Measurements from ENCODE around the gene CEP57.
A peak's percentile ranks its signal among the peaks of the same experiment; 100 is the strongest.

CEP57 gene

GRCh38 chr11:95790123-95790932 lies at the start of gene CEP57:
Gene CEP57, plus strand, starts transcription at chr11:95790498. Its CDS starts 201 bp downstream, at chr11:95790699.
- ATAC-seq, result peak; percentile 89
- H3K36me3 Mint-ChIP-seq, result peaks cover 23% of the 10 kb centered on the region
- no peaks in the 10 kb centered on the region for H3K27me3 Mint-ChIP-seq

GRCh38 chr11:95750101-95750500 lies 40.2 kb upstream of the CEP57 start:
- Mint-ChIP-seq H3K36me3 (no peaks in the 10 kb centered on the region), H3K27ac (no peak overlapping the region), H3K9me3 (no peaks in the 10 kb centered on the region), H3K27me3 (no peaks in the 10 kb centered on the region), H3K4me1 (peaks cover 21% of the 10 kb centered on the region), H3K4me3 (no peak overlapping the region)
- ATAC-seq, result no peak

More at GRCh38 chr11:95790123-95790932, at the start of gene CEP57:
- H3K4me3 Mint-ChIP-seq, result peak within 1 kb of the TSS; percentile 90
- H3K4me1 Mint-ChIP-seq, result peaks cover 42% of the 10 kb centered on the region
- H3K9me3 Mint-ChIP-seq, result no peaks in the 10 kb centered on the region
- H3K27ac Mint-ChIP-seq, result peak within 1 kb of the TSS; percentile 97

- no peaks in the 10 kb centered on the region for H3K9me3 Mint-ChIP-seq
- no peaks in the 10 kb centered on the region for H3K36me3 Mint-ChIP-seq
- ATAC-seq, result no peak
- peaks cover 31% of the 10 kb centered on the region for H3K4me1 Mint-ChIP-seq
- peak overlapping the region; percentile 28 for H3K27ac Mint-ChIP-seq
- no peak overlapping the region for H3K4me3 Mint-ChIP-seq
- no peaks in the 10 kb centered on the region for H3K27me3 Mint-ChIP-seq
Observed at GRCh38 chr11:95751515-95751914, 38.8 kb upstream of the CEP57 start.

DNA sequence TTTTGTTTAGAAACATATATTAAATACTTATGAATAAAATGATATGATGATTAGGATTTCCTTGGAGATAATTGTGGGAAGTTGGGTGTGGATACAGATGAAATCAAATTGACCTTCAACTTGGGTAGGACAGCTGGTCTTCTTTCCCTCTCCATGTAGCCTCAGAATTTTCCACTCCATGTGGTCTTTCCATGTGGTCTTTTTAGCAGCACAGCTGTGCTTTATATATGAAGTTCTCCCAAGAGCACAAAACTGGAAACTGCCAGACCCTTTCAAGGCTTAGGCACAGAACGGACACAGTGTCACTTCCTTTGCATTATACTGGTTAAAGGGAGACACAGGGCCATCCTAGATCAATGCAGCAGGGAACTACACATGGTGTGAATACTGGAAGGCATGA lies 29.4 kb upstream of the CEP57 start:
- Mint-ChIP-seq H3K9me3 (peaks cover 3% of the 10 kb centered on the region), H3K4me3 (no peak overlapping the region), H3K27ac (peak overlapping the region; percentile 10), H3K4me1 (peaks cover 17% of the 10 kb centered on the region), H3K36me3 (no peaks in the 10 kb centered on the region), H3K27me3 (no peaks in the 10 kb centered on the region)
- ATAC-seq, result no peak

GRCh38 chr11:95762534-95762933 lies 27.8 kb upstream of the CEP57 start:
- no peaks in the 10 kb centered on the region for H3K36me3 Mint-ChIP-seq
- H3K27me3 Mint-ChIP-seq, result no peaks in the 10 kb centered on the region
- H3K4me1 Mint-ChIP-seq, result peaks cover 17% of the 10 kb centered on the region

DNA sequence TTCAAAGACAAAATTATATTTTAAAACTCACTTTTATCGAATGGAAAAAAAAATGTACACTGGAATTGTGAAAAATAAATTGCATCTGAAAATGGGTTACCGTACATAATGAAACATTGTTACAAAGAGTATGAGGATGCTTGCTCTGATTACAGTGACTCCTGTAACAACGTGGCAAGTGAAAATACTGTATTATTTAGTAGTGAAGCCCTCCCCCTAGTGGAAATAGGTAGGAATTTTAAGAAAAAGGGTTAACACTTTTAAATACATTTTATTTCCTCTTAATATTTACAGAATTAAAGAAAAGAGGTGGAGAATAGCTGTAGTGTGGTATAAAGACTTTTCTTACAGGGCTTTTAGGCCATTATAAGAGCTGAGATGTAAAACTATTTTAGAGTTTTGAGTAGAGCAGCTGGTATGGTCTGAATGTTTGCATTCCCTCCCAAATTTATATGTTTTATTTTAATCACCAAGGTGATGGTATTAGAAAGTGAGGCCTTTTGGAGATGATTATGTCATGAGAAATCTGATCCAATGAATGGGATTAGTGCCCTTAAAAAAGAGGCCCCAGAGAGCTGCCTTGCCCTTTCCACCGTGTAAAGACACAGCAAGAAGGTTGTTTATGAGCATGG lies 25.9 kb upstream of the CEP57 start:
- peak; percentile 79 for ATAC-seq
- H3K27me3 Mint-ChIP-seq, result no peaks in the 10 kb centered on the region
- H3K4me3 Mint-ChIP-seq, result no peak overlapping the region
- peaks cover 17% of the 10 kb centered on the region for H3K4me1 Mint-ChIP-seq
- no peaks in the 10 kb centered on the region for H3K9me3 Mint-ChIP-seq
- no peak overlapping the region for H3K27ac Mint-ChIP-seq
- peaks cover 7% of the 10 kb centered on the region for H3K36me3 Mint-ChIP-seq

More at GRCh38 chr11:95762534-95762933, 27.8 kb upstream of the CEP57 start:
- H3K9me3 Mint-ChIP-seq, result peaks cover 3% of the 10 kb centered on the region
- H3K4me3 Mint-ChIP-seq, result no peak overlapping the region
- peak overlapping the region; percentile 10 for H3K27ac Mint-ChIP-seq
- no peak for ATAC-seq

DNA sequence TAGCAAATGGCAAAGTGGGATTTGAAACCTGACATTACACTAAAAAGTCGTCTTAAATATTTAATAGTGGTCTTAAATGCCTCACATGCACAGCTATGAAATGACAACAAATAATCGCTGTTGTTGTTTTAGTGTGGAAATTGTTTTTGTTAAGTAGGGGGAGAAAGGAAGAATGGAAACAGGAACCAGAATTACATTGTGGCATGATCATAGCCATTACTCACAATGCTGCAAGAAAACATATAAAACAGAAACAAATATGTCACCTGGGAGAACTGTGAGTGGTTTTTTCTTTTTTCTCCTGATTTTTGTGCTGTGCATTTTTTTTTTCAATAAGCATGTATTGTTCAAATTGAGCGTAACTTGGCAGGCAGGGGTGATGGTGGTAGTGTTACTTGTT lies 23.6 kb upstream of the CEP57 start:
- peak overlapping the region; percentile 52 for H3K27ac Mint-ChIP-seq
- H3K27me3 Mint-ChIP-seq, result no peaks in the 10 kb centered on the region
- no peaks in the 10 kb centered on the region for H3K9me3 Mint-ChIP-seq
- no peak for ATAC-seq
- H3K36me3 Mint-ChIP-seq, result peaks cover 7% of the 10 kb centered on the region
- no peak overlapping the region for H3K4me3 Mint-ChIP-seq
- H3K4me1 Mint-ChIP-seq, result peaks cover 17% of the 10 kb centered on the region

DNA sequence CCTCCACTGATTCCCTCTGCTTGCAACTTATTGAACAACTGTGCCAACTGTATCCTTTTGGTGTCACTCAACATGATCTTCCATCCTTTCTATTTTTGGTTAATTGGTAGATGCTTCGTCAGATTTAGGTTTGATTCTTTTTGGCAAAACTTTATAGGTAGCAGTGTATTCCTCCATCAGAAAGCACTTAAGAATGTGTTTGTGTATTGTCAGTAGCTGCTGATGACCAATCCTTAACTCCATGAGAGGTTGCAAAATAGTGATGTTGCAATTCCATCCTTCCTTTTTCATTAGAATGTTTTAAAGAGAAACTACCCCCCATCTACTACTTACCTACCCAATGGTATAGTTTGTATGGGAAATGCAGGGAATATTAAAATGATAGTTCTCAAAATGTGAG lies 22.8 kb upstream of the CEP57 start:
- no peaks in the 10 kb centered on the region for H3K27me3 Mint-ChIP-seq
- no peak overlapping the region for H3K4me3 Mint-ChIP-seq
- H3K36me3 Mint-ChIP-seq, result peaks cover 7% of the 10 kb centered on the region
- H3K4me1 Mint-ChIP-seq, result peaks cover 17% of the 10 kb centered on the region
- no peak for ATAC-seq
- peak overlapping the region; percentile 52 for H3K27ac Mint-ChIP-seq
- no peaks in the 10 kb centered on the region for H3K9me3 Mint-ChIP-seq

DNA sequence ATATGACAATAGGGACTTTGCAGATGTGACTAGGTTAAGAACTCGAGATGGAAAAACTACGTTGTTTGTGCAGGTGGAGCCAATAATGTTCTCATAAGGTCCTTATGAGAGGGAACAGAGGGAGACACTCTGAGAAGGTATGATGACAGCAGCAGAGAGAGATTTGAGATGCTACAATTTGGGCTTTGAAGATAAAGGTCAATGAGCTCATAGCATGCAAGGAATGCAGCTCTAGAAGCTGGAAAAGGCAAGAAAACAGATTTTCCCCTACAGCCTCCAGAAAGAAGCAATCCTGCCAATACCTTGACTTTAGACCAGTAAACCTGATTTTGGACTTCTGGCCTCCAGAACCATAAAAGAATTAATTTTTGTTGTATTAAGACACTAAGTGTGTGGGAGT lies 21.8 kb upstream of the CEP57 start:
- no peak for ATAC-seq
- H3K4me1 Mint-ChIP-seq, result peaks cover 13% of the 10 kb centered on the region
- H3K9me3 Mint-ChIP-seq, result no peaks in the 10 kb centered on the region
- H3K27me3 Mint-ChIP-seq, result no peaks in the 10 kb centered on the region
- no peak overlapping the region for H3K4me3 Mint-ChIP-seq
- peaks cover 8% of the 10 kb centered on the region for H3K36me3 Mint-ChIP-seq
- H3K27ac Mint-ChIP-seq, result no peak overlapping the region

DNA sequence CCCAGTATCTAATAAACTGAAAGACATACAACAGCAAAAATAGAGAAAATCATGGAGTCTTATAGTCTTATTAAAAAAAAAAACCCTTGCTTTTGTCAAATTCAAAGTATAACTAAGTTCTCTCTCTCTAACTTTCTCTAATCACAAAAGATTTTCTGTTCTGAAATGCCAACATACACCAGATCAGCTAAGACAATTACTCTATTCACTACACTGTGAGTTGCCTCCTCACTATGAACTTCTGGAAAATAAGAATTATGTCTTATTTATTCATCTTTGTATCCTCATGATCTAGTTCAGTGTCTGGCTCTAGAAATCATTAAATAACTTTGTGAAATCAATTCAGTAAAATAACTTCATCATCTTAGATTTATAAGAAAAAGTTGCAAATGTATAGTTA lies 13.4 kb upstream of the CEP57 start:
- peaks cover 26% of the 10 kb centered on the region for H3K4me1 Mint-ChIP-seq
- no peaks in the 10 kb centered on the region for H3K27me3 Mint-ChIP-seq
- H3K27ac Mint-ChIP-seq, result no peak overlapping the region
- no peak overlapping the region for H3K4me3 Mint-ChIP-seq
- no peaks in the 10 kb centered on the region for H3K9me3 Mint-ChIP-seq
- no peak for ATAC-seq
- peaks cover 36% of the 10 kb centered on the region for H3K36me3 Mint-ChIP-seq

DNA sequence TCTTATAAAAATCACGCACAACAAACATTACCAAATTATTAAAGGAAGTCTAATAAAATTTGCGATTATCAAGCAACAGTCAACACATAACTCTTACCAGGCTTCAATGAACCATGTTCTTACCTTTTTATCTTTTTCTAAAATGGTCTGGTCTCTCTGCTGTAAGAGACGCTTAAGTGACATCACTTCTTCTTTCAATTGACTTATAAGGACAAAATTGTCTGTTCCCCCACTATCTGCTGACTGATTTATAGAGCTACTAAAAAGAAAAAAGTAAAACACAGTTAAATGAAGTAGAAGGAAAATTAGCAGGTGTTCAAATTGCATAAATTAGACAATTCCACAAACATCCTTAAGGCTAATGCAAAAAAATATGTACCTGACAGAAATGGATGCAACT lies 11.6 kb upstream of the CEP57 start:
- Mint-ChIP-seq H3K4me3 (no peak overlapping the region), H3K4me1 (peaks cover 36% of the 10 kb centered on the region), H3K9me3 (no peaks in the 10 kb centered on the region), H3K27ac (no peak overlapping the region), H3K36me3 (peaks cover 47% of the 10 kb centered on the region), H3K27me3 (no peaks in the 10 kb centered on the region)
- ATAC-seq, result peak; percentile 47

- no peaks in the 10 kb centered on the region for H3K9me3 Mint-ChIP-seq
- H3K4me1 Mint-ChIP-seq, result peaks cover 42% of the 10 kb centered on the region
- H3K27ac Mint-ChIP-seq, result no peak overlapping the region
- ATAC-seq, result no peak
- H3K4me3 Mint-ChIP-seq, result no peak overlapping the region
- peaks cover 54% of the 10 kb centered on the region for H3K36me3 Mint-ChIP-seq
- no peaks in the 10 kb centered on the region for H3K27me3 Mint-ChIP-seq
Observed at GRCh38 chr11:95780544-95780943, 9.8 kb upstream of the CEP57 start.

DNA sequence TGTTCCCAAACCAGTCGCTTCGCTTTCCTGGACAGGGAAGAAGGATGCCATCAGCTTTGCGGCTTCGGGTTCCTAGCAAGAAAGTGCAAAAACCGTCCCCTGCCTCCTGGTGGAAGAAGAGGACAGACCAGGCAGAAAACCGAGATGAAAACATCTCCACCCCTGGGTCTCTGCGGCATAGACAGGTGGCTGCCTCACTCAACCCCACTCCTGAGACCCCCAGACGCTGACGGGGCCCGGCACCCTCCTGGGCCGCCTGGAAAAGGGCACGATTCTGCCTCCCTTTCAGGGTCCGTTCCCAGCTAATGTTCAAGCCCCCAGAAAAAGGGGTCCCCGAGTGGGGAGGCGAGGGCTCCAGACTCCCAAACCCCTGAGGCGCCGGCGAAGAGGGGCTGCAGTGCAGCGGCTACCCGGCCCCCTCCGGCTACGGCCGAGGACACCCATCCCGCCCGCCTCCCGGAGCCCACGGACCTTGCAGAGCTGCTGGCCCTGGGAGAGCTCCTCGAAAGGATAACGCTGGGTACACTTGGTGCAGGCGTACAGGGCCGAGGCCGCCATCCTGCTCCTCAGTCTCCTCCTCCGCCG lies 1.3 kb upstream of the CEP57 start:
- Mint-ChIP-seq H3K27ac (peak overlapping the region; percentile 97), H3K9me3 (no peaks in the 10 kb centered on the region), H3K4me3 (peak overlapping the region; percentile 90), H3K27me3 (no peaks in the 10 kb centered on the region), H3K4me1 (peaks cover 31% of the 10 kb centered on the region), H3K36me3 (peaks cover 30% of the 10 kb centered on the region)
- no peak for ATAC-seq

DNA sequence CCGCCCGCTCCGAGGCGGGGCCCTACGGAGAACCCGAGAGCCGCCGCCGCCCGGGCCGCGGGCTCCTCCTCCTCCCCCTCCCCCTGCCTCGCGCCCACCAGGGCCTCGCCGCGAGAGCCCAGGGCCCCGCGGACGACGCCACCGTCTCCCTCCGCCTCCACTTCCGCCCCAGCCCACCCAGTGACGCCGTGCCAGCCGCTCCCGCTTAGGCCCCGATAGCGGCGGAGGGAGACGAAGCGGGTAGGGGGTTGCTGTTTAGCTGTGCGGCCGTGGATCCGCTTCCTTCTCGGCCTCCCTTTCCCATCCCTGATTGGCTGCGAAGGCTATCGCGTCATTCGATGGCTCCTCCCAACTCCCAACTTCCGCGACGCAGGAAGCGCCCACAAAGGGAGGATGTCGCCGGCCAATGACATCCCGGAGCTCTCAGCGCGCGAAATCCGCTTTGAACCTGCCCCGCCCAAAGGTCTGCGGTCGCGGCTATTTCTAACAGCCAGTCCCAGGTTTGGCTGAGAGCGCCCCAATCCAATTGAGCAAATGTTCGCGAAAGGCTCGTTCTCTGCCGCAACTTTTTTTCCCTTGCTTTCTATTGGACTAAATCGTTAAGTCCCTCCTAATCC lies 684 bp upstream of the CEP57 start, which contains the start of gene FAM76B:
Gene FAM76B, minus strand, starts transcription at position 277 of the 617 bp plus-strand sequence. CDS start 304 bp downstream, outside the sequence.
- H3K4me1 Mint-ChIP-seq, result peaks cover 35% of the 10 kb centered on the region
- no peaks in the 10 kb centered on the region for H3K9me3 Mint-ChIP-seq
- peak within 1 kb of the TSS; percentile 97 for H3K27ac Mint-ChIP-seq
- H3K4me3 Mint-ChIP-seq, result peak within 1 kb of the TSS; percentile 90
- H3K27me3 Mint-ChIP-seq, result no peaks in the 10 kb centered on the region
- H3K36me3 Mint-ChIP-seq, result peaks cover 25% of the 10 kb centered on the region
- peak; percentile 91 for ATAC-seq
